ENCODE data around the gene NEGR1.

The NEGR1 gene

DNA sequence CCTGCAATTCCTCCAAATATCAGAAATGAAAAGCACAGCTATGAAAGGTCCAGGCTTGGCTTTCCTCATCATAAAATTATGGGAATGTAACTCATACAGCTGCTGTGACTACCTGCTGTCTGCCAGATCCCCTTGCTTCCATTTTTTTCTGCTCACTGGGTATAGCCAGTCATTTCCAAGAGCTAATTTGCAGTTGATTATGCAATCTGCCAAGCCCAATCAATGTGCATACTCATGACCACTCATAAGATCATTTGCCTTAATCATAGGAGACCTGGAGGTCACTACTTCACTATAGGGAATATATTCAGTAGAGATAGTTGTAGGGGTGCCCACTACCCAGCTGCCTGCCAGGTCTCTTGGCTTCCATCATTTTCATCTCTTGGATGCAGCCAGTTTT is 783.8 kb downstream of the NEGR1 start:
- no peaks in the 10 kb centered on the region for H3K9me3 ChIP-seq (ENCODE audit: severe bottlenecking)
- no peaks in the 10 kb centered on the region for H3K36me3 ChIP-seq
- no peaks in the 10 kb centered on the region for H3K27me3 ChIP-seq (ENCODE audit: insufficient read depth, low read depth, severe bottlenecking)
- H3K4me3 ChIP-seq (ENCODE audit: low read depth, low read length): no peak overlapping the region
- no peak for DNase-seq
- no peak overlapping the region for H3K27ac ChIP-seq
- TF ChIP-seq, protein P1, sequence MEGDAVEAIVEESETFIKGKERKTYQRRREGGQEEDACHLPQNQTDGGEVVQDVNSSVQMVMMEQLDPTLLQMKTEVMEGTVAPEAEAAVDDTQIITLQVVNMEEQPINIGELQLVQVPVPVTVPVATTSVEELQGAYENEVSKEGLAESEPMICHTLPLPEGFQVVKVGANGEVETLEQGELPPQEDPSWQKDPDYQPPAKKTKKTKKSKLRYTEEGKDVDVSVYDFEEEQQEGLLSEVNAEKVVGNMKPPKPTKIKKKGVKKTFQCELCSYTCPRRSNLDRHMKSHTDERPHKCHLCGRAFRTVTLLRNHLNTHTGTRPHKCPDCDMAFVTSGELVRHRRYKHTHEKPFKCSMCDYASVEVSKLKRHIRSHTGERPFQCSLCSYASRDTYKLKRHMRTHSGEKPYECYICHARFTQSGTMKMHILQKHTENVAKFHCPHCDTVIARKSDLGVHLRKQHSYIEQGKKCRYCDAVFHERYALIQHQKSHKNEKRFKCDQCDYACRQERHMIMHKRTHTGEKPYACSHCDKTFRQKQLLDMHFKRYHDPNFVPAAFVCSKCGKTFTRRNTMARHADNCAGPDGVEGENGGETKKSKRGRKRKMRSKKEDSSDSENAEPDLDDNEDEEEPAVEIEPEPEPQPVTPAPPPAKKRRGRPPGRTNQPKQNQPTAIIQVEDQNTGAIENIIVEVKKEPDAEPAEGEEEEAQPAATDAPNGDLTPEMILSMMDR (IDR thresholded peaks at IDR 0.05; ENCODE audit: low read depth, low read length): no peak

DNA sequence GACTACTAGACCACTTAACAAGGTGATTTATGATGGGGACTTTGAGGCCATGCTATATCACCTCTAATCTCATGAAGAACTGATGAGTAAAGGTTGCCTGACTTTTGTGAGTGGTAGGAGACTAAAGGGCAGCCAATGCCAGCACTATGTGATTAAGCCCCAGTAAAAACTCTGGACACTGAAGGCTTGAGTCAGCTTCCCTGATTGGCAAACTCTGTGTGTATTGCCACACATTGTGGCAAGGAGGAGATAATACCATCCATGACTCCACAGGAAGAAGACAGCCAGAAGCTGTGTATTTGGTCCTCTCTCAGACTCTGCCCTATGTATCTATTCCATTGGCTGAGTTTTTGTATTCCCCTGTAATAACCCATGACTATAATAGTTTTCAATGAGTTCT is 788.2 kb downstream of the NEGR1 start:
- DNase-seq: no peak
- H3K4me3 ChIP-seq (ENCODE audit: low read depth, low read length): no peak overlapping the region
- TF ChIP-seq, protein P1 (IDR thresholded peaks at IDR 0.05; ENCODE audit: low read depth, low read length): no peak

DNA sequence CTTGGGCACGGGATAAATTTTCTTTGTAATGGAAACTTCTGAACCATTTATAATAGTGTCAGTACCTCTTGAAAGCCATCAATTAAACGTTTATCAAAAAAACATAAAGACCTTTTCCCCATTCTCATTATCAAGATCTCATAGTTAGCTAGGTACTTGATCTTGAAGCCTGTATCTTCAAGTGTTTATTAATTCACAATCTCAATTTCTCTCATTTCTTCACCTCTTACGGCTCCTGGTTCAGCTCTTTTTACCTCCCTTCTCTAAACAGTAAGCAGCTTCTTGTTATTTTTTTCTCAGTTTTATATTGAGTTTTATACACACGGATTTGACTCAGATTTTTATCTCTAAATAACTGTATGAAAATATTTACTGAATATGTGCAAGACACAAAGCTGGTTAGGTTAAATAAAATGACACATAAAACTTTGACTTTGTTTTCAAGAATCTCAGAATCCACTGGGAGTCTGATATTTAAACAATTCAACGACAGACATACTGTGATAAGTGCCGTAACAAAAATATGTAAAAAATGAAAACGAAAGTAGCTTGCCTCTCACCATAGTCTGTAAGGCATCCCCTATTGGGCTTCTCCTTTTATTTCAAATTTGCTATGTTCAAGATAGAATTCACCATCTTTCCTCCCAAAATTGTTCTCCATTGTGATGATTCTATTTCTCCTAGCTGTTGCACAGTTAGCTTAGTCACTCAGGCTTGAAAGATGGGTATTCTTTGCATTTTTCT is 789.9 kb downstream of the NEGR1 start:
- Histone ChIP-seq H3K36me3 (no peaks in the 10 kb centered on the region), H3K4me3 (ENCODE audit: low read depth, low read length) (no peak overlapping the region), H3K9me3 (ENCODE audit: severe bottlenecking) (no peaks in the 10 kb centered on the region), H3K27ac (no peak overlapping the region), H3K27me3 (ENCODE audit: insufficient read depth, low read depth, severe bottlenecking) (no peaks in the 10 kb centered on the region)
- TF ChIP-seq, protein P1 (IDR thresholded peaks at IDR 0.05; ENCODE audit: low read depth, low read length): no peak
- DNase-seq: no peak

More for the DNA sequence above, 788.2 kb downstream of the NEGR1 start:
- H3K27me3 ChIP-seq (ENCODE audit: insufficient read depth, low read depth, severe bottlenecking): no peaks in the 10 kb centered on the region
- H3K36me3 ChIP-seq: no peaks in the 10 kb centered on the region
- no peak overlapping the region for H3K27ac ChIP-seq
- no peaks in the 10 kb centered on the region for H3K9me3 ChIP-seq (ENCODE audit: severe bottlenecking)

DNA sequence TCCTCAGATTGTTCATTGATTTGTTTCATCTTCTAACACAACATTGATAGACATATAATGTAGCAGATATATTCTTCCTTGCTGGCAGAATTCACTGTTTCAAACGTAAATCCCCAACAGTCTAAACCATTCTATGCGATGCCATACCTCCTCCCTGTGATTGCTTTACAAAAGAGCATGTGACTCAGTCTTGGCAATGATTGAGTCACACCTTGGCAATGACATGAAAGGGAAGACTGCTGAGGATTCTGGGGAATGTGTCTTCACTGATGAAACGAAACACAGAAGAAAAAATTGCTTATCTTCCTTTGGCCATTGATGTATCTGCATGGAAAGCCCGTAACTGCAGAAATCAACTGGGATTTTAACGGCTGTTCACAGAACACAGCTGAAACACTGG is 791.9 kb downstream of the NEGR1 start:
- H3K9me3 ChIP-seq (ENCODE audit: severe bottlenecking): no peaks in the 10 kb centered on the region
- no peak for DNase-seq

DNA sequence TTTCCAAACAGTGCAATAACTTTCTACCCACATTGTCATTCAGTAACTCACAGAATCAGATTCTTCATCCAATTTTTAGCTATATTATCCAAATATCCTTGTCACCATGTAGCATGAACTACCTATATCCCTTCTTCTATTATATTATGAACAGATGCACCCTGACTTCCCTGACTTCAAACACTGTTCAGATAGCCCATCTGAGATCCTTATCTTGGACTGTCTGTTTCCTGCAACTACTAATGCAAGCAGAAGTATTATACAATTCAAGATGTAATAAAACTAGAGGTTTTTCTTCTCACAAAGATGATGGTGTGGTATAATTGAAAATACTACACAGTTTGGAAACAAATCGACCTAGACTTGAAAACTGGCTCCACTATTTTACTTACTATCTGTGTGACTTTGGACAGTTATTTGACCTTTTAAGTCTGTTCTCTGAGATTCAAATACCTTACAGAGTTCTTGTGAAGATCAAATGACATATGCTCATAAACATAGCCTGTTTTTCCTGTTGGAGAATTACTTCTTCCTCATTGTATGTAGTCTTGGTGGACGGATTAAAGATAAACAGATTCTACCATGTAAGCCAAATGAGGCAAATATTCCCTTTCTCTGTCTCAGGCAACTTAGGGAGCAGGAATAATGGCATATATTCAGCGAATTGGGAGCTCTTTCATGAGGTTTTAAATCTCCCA is 793.6 kb downstream of the NEGR1 start:
- DNase-seq: no peak
- Histone ChIP-seq H3K27ac (no peak overlapping the region), H3K4me3 (ENCODE audit: low read depth, low read length) (no peak overlapping the region), H3K27me3 (ENCODE audit: insufficient read depth, low read depth, severe bottlenecking) (no peaks in the 10 kb centered on the region), H3K9me3 (ENCODE audit: severe bottlenecking) (no peaks in the 10 kb centered on the region), H3K36me3 (no peaks in the 10 kb centered on the region)
- TF ChIP-seq, protein P1 (IDR thresholded peaks at IDR 0.05; ENCODE audit: low read depth, low read length): no peak

More for the DNA sequence above, 791.9 kb downstream of the NEGR1 start:
- Histone ChIP-seq H3K27ac (no peak overlapping the region), H3K4me3 (ENCODE audit: low read depth, low read length) (no peak overlapping the region), H3K27me3 (ENCODE audit: insufficient read depth, low read depth, severe bottlenecking) (no peaks in the 10 kb centered on the region), H3K36me3 (no peaks in the 10 kb centered on the region)
- TF ChIP-seq, protein P1 (IDR thresholded peaks at IDR 0.05; ENCODE audit: low read depth, low read length): no peak

All from WERI-Rb-1 (cell line).